CD4-positive, alpha-beta T cell treated with Interleukin-21 for 1 hour (primary cell): ENCODE results near the gene FXYD6.

Experiments
- DNase-seq: peaks from one replicate; pipeline ENCODE4 v3.0.0-alpha.2; 2020

The FXYD6 gene

GRCh38 chr11:117789241-117789640, 87.2 kb downstream of the FXYD6 start:
- DNase-seq = no peak
